Purkinje cell (primary cell): Measurements from ENCODE around the gene MIS18BP1. TPM values are rescaled to one million over a fixed set of nuclear protein-coding genes. Genes with fewer than 3 reads are reported as not detected.

Experiments
- polyA plus RNA-seq: library from polyadenylated mRNA; unstranded; fragments of >200 nt; fragmentation: Nextera tagmentation; gene quantifications from 2 replicates; pipeline ENCODE4 v1.2.1, GENCODE V29; 2014

Gene MIS18BP1
- 4.5 and 8.4 TPM in 2 replicates for polyA plus RNA-seq

DNA sequence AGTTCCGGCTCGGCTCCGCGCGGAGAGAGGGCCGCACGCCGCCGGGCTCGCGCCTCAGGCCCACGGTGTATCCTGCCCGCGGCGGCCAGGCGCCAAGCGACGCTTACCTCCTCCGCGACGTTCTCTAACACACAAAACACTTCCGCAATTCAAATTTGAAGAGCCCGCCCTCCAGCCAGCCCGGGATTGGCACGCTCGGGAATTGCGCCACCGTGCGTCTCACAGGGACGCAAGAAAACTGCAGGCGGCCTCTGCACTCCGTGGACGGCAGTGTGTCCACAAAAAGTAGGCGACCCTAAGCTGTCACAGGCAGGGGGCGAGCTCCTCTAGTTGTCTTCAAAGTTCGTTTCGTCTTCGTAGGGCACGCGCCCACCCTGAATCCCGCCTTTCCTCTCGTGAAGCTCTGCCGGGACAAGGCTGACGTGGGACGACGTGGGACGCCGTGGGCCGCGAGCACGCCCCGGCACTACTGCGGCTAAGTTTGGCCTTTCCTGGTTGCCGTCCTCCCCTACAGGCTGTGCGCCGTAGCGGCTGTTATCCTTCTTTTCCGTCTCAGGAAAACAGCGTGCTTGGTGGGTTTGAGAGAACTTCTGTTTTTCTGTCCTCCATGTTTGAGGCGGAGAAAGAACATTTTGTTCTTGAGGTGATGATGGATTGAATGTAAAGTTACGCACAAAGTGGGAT is at the start of gene MIS18BP1:
TSS of gene MIS18BP1 (minus strand) at position 133 of the 684 bp plus-strand sequence. CDS start 5,916 bp downstream, outside the sequence.

Other genes with a start within 250 kb of the MIS18BP1 start
- gene PRPF39, start 169.1 kb downstream of the MIS18BP1 start, polyA plus RNA-seq, result 16.0 and 18.0 TPM in 2 replicates
- gene FKBP3, start 118.7 kb downstream of the MIS18BP1 start, polyA plus RNA-seq, result 370 and 383 TPM in 2 replicates
- gene FANCM, start 117.3 kb downstream of the MIS18BP1 start, polyA plus RNA-seq, result 7.9 and 15.7 TPM in 2 replicates